Sigmoid colon (tissue), 7 donors: Measurements from ENCODE around the gene PIK3CB. TPM values are rescaled to one million over a fixed set of nuclear protein-coding genes. Genes with fewer than 3 reads are reported as not detected.
"Not testable (repeated sequence)": the region's sequence is repeated elsewhere in the genome, so short reads cannot be mapped to it uniquely, and the experiment has no call there.

Source experiments
- DNase-seq: peaks from one replicate; pipeline ENCODE4 v3.0.0-alpha.2; 2019
- H3K27ac ChIP-seq, 4 donors: fragments of 200-600 bp; sonication (generic); one replicate each; pipeline ENCODE4 v1.5.1; 2016 to 2019; ENCODE audit warnings: mild to moderate bottlenecking in 1 of 4
- H3K27me3 ChIP-seq, 3 donors: fragments of 200-600 bp; sonication (generic); one replicate each; pipeline ENCODE4 v1.5.1; 2019; ENCODE audit warnings: mild to moderate bottlenecking in 1 of 3
- H3K36me3 ChIP-seq, 4 donors: fragments of 200-600 bp; sonication (generic); one replicate each; pipeline ENCODE4 v1.5.1; 2016 to 2019
- H3K4me1 ChIP-seq, 4 donors: fragments of 200-600 bp; sonication (generic); one replicate each; pipeline ENCODE4 v1.5.1; 2017 to 2019
- H3K4me3 ChIP-seq, 4 donors: fragments of 200-600 bp; sonication (generic); one replicate each; pipeline ENCODE4 v1.5.1; 2017 to 2019; ENCODE audit warnings: mild to moderate bottlenecking in 2 of 4, moderate library complexity in 1 of 4
- H3K9me3 ChIP-seq, 4 donors: fragments of 200-600 bp in 3 of 4; sonication (generic) in 3 of 4; one replicate each; pipeline versions ENCODE4 v1.5.1 to v1.6.1; 2013 to 2019
- EP300 ChIP-seq, 4 donors: sonication (generic); formaldehyde crosslinking; IDR thresholded peaks; one replicate each; pipeline ENCODE4 v1.6.1; 2017; ENCODE audit warnings: antibody characterized with exemption in 4 of 4
- POLR2A ChIP-seq, 2 donors: fragments of 450-650 bp; IDR thresholded peaks; one replicate each; pipeline ENCODE4 v1.6.1; 2016; ENCODE audit warnings: antibody characterized with exemption in 2 of 2, mild to moderate bottlenecking in 2 of 2, moderate library complexity in 2 of 2
- POLR2AphosphoS5 ChIP-seq, 4 donors: sonication (generic); formaldehyde crosslinking; IDR thresholded peaks; one replicate each; pipeline ENCODE4 v1.6.1; 2017; ENCODE audit warnings: antibody characterized with exemption in 4 of 4
- WGBS, 2 donors: extraction: QIAGEN DNeasy Blood & Tissue Kit; methylation state at CpG; one replicate each; pipeline ENCODE4 v1.1.7; 2013; 5-methylcytosine and 5-hydroxymethylcytosine counted together
- intact Hi-C: fragments of 100-400 bp; cut with DNase I; formaldehyde crosslinking; loops from one replicate; pipeline ENCODE4 v1.15.1; 2023
- polyA plus RNA-seq, 3 donors: library from polyadenylated mRNA; stranded (reverse); fragments of 200-250 nt; gene quantifications; one replicate each; pipeline ENCODE4 v1.2.3, GENCODE V29; 2013
- total RNA-seq, 4 donors: library from RNA; depleted of rRNA; stranded (reverse); fragments of >200 nt; gene quantifications; one replicate each; pipeline ENCODE4 v1.1.0, GENCODE V29; 2016
- TF ChIP-seq, protein P1 (sequence below), 4 experiments: fragments of 450-650 bp in 3 of 4; fragments of 200-600 bp in 1 of 4; IDR thresholded peaks; one replicate each; pipeline ENCODE4 v1.5.1; 2016 to 2019; ENCODE audit warnings: antibody characterized with exemption in 4 of 4, mild to moderate bottlenecking in 3 of 4, moderate library complexity in 2 of 4
- donor health status: healthy with polysubstance abuse.
- donor health status: Bipolar disorder and iron deficiency.
- donor health status: healthy.

Gene PIK3CB
- total and polyA plus RNA-seq, 7 donors: 17.4 to 29.5 (median 22.0) TPM

DNA sequence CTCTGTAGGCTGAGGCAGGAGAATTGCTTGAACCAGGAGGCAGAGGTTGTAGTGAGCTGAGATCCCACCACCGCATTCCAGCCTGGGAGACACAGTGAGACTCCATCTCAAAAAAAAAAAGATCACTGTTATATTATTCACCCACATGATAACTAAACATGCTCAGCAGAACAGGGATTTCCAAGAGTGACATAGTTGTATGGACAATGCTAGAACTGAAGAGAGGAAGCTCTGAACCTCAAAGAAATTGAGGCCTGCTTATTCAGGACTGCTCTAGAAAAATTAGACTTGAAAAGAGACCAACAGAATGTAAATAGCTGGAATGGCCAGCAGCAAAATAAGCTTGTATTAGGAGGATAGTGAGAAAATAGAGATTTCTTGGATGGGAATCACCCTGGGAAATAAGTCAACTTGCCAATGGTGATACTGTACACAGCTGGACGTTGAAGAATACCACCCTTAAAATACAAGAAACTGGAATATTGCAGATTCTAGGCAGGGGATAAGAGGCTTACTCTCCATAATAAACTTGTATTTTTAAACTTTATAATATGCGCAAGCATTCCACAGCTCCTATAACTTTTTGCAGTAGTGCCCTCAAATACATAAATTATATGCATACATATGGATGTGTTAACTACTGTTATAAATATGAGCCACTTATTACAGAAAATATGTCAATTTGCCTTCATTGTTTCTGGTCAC, 28.2 kb downstream of the PIK3CB start:
- Histone ChIP-seq H3K27ac (no peak overlapping the region), H3K36me3 (no peaks in the 10 kb centered on the region), H3K4me1 (no peaks in the 10 kb centered on the region), H3K4me3 (no peak overlapping the region), H3K27me3 (no peaks in the 10 kb centered on the region), H3K9me3 (no peaks in the 10 kb centered on the region)
- intact Hi-C loops: no loop called here
- WGBS, 2 donors: 84 to 85% methylated on average over 3 of the region's 3 CpGs
- no peak for DNase-seq
- no peak for TF ChIP-seq EP300 (IDR thresholded peaks at IDR 0.05)
- TF ChIP-seq POLR2AphosphoS5 (IDR thresholded peaks at IDR 0.05): no peak

DNA sequence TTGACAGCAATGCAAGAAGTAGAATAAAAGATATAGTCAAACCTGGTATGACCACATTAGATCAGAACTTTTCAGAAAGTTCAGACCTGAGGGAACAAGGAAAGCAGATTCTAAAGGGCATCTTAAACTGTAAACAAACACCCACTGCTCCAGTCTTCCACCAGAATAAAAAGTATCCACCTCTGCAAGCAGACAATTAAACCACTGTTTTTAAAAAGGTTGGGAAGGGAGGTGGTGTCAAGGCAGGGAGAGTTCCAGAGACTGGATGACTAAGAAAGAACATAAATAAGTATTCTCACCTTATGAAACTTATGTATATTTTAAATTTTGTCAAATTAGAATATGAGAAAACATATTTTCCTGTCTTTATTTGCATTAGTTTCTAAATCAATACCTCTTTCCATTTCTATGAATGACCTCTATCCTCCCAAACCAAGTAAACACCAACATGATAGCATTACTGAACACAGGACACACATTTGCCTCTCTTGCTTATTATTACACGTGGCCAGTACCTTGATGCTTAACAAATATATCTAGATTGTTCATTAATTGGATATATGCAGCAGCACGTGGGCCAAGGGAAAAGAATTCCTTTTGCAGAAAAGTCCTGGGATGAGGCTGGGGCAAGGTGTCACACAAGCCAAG, 31.6 kb downstream of the PIK3CB start:
- DNase-seq: no peak
- WGBS, 2 donors: 59 to 82% methylated on average over 2 of the region's 2 CpGs
- TF ChIP-seq, protein P1, sequence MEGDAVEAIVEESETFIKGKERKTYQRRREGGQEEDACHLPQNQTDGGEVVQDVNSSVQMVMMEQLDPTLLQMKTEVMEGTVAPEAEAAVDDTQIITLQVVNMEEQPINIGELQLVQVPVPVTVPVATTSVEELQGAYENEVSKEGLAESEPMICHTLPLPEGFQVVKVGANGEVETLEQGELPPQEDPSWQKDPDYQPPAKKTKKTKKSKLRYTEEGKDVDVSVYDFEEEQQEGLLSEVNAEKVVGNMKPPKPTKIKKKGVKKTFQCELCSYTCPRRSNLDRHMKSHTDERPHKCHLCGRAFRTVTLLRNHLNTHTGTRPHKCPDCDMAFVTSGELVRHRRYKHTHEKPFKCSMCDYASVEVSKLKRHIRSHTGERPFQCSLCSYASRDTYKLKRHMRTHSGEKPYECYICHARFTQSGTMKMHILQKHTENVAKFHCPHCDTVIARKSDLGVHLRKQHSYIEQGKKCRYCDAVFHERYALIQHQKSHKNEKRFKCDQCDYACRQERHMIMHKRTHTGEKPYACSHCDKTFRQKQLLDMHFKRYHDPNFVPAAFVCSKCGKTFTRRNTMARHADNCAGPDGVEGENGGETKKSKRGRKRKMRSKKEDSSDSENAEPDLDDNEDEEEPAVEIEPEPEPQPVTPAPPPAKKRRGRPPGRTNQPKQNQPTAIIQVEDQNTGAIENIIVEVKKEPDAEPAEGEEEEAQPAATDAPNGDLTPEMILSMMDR (IDR thresholded peaks at IDR 0.05): no peak
- TF ChIP-seq EP300 (IDR thresholded peaks at IDR 0.05) (no peak), POLR2A (IDR thresholded peaks at IDR 0.05) (no peak), POLR2AphosphoS5 (IDR thresholded peaks at IDR 0.05) (no peak)
- Histone ChIP-seq H3K27ac (peak overlapping the region in 1 of 4 donors; percentile 48), H3K4me3 (no peak overlapping the region), H3K27me3 (no peaks in the 10 kb centered on the region), H3K36me3 (no peaks in the 10 kb centered on the region), H3K4me1 (peaks cover 0 to 11% (median 6%) of the 10 kb centered on the region in 4 donors), H3K9me3 (no peaks in the 10 kb centered on the region)
- intact Hi-C loops: no loop called here

DNA sequence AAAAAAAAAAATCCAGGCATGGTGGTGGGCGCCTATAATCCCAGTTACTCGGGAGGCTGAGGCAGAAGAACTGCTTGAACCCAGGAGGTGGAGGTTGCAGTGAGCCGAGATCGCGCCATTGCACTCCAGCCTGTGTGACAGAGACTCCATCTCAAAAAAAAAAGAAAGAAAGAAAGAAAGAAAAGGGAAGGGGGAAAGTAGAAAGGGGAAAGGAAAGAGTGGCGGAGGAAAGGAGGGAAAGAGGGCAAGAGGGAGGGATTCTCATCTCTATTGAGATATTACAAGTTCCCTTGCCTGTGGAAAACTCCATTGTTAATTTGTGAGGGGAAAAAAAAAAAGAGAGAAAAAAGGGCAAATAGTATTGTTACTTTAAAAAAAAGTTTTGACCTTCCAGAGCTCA, 32.5 kb downstream of the PIK3CB start:
- H3K27ac ChIP-seq: peak overlapping the region in 1 of 4 donors; percentile 48
- intact Hi-C loops, H3K9me3 ChIP-seq, H3K36me3 ChIP-seq, H3K27me3 ChIP-seq, DNase-seq, H3K4me3 ChIP-seq: not testable (repeated sequence)
- H3K4me1 ChIP-seq: peaks cover 0 to 11% (median 6%) of the 10 kb centered on the region in 4 donors
- 95% methylated on average over 6 of the region's 6 CpGs for WGBS, 2 donors

DNA sequence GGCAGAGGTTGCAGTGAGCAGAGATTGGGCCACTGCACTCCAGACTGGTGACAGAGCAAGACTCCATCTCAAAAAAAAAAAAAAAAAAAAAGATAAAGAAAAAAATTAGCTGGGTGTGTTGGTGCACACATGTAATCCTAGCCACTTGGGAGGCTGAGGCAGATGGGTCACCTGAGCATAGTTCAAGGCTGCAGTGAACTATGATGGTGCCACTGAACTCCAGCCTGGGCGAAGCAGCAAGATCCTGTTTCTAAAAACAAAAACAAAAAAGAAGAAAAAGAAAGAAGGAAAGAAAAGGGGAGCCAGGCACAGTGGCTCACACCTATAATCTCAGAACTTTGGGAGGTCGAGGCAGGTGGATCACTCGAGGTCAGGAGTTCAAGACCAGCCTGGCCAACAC, 32.9 kb downstream of the PIK3CB start:
- TF ChIP-seq, protein P1 (IDR thresholded peaks at IDR 0.05): no peak
- TF ChIP-seq POLR2AphosphoS5 (IDR thresholded peaks at IDR 0.05) (no peak), EP300 (IDR thresholded peaks at IDR 0.05) (no peak), POLR2A (IDR thresholded peaks at IDR 0.05) (no peak)
- WGBS, 2 donors: 94 to 95% methylated on average over 3 of the region's 3 CpGs
- no peak for DNase-seq
- no peaks in the 10 kb centered on the region for H3K27me3 ChIP-seq
- H3K9me3 ChIP-seq: no peaks in the 10 kb centered on the region
- intact Hi-C loops: no loop called here
- H3K36me3 ChIP-seq: no peaks in the 10 kb centered on the region
- peaks cover 0 to 11% (median 6%) of the 10 kb centered on the region in 4 donors for H3K4me1 ChIP-seq
- no peak overlapping the region for H3K4me3 ChIP-seq
- no peak overlapping the region for H3K27ac ChIP-seq

GRCh38 chr3:138800248-138800647, 34.5 kb downstream of the PIK3CB start:
- intact Hi-C loops: no loop called here
- DNase-seq: no peak
- no peak for TF ChIP-seq POLR2AphosphoS5 (IDR thresholded peaks at IDR 0.05)
- TF ChIP-seq POLR2A (IDR thresholded peaks at IDR 0.05): no peak
- no peak for TF ChIP-seq EP300 (IDR thresholded peaks at IDR 0.05)
- TF ChIP-seq, protein P1 (IDR thresholded peaks at IDR 0.05): no peak
- no peaks in the 10 kb centered on the region for H3K27me3 ChIP-seq
- peaks cover 0 to 11% (median 6%) of the 10 kb centered on the region in 4 donors for H3K4me1 ChIP-seq
- no peaks in the 10 kb centered on the region for H3K36me3 ChIP-seq
- no peaks in the 10 kb centered on the region for H3K9me3 ChIP-seq
- 83 to 95% methylated on average over 2 of the region's 2 CpGs for WGBS, 2 donors
- H3K4me3 ChIP-seq: no peak overlapping the region
- H3K27ac ChIP-seq: peak overlapping the region in 2 of 4 donors; percentile 52 to 71
